HG03060 (cell line): ENCODE data around the gene TMEM255B.
"Not testable (repeated sequence)": the region's sequence is repeated elsewhere in the genome, so short reads cannot be mapped to it uniquely, and the experiment has no call there.

Source experiments
- ATAC-seq: cut with Tn5 transposase; IDR thresholded peaks from one replicate; pipeline ENCODE4 v1.9.1; 2021; ENCODE audit warnings: low read depth, moderate number of reproducible peaks; ENCODE audit not compliant: unreplicated experiment

Gene TMEM255B

GRCh38 chr13:113784645-113785024, 25.6 kb downstream of the TMEM255B start:
- ATAC-seq, result no peak

GRCh38 chr13:113785051-113786010, 26.3 kb downstream of the TMEM255B start:
- no peak for ATAC-seq

DNA sequence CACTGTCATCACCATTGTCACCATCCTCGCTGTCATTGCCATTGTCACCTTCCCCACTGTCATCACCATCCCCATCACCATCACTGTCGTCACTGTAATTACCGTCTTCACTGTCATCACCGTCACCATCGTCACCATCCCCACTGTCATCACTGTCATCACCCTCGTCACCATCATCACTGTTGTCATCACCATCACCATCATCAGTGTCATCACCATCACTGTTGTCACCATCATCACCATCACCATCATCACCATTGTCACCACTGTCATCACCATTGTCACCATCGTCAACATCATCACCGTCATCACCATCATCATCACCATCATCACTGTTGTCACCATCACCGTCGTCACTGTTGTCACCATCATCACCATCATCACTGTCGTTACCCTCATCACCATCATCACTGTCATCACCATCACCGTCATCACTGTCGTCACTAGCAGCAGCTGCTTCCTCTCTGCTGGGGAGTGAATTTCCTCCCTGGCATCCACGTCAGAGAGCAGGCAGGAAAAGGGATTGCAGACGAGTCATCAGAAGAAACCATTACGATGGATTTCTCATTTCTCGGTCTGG, 27.3 kb downstream of the TMEM255B start:
- no peak for ATAC-seq

GRCh38 chr13:113787694-113788093, 28.7 kb downstream of the TMEM255B start:
- no peak for ATAC-seq

GRCh38 chr13:113788413-113789135, 29.5 kb downstream of the TMEM255B start:
- ATAC-seq, result no peak

DNA sequence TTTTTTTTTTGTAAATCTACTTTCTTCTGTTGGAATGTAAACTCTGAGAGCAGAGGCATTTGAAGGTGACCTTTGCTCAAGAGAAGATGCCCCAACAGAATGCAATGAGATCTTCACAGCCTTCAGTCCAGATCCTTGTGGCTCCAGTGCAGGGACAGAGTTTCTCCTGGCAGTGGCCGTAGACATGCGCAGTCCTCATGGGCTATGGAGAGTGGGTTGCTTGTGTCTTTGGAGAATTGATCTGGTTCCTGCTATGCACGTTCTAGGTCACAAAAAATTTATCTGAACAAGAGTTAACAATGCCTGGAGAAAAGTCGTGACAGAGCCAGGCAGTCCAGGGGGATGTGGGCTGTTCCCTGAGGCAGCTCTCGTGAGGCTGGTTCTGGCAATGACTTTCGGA, 30.1 kb downstream of the TMEM255B start:
- ATAC-seq, result no peak

DNA sequence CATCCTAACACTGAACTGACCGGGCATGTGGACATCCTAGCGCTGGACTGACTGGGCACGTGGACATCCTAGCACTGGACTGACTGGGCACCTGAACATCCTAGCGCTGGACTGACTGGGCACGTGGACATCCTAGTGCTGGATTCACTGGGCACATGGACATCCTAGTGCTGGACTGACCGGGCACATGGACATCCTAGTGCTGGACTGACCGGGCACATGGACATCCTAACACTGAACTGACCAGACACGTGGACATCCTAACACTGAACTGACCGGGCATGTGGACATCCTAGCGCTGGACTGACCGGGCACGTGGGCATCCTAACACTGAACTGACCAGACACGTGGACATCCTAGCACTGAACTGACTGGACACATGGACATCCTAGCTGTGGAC, 30.9 kb downstream of the TMEM255B start:
- ATAC-seq, result not testable (repeated sequence)

DNA sequence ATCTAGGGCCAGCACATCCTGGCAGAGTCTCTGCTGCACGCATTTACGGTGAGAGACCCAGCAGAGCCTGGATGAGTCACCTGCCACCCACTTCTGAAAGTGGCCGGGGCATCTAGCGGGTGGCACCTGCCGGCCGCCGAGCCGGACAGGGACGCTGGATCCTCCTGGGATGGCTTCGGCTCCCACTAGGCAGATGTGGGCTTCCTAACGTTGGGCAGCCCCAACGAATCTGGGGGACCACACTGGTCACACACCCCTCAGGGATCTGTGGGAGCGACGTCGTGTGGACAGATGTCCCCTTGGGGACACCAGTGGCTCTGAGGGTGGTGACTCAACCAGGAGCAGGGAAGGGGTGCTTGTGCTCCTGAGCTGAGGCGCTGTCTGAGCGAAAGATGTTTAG, 32.2 kb downstream of the TMEM255B start:
- no peak for ATAC-seq

DNA sequence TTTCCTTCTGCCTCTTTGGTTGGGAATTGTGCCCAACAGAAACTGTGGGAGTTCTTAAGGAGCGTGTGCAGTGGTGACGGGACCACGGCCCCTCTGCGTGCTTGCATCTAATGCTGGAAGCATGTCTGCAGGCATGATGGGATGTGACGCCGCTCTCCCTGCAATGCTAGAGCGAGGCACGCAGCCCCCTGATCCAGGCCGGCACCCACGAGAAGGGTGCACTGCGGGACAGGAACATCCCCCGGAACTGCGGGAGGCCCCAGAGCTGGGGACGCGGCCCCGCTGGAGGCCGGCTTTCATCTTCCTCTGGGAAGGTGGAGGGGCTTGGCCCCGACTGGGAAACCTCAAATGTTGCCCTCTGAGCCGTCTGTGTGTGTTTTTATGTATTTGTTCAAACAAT, 32.7 kb downstream of the TMEM255B start:
- ATAC-seq, result no peak

GRCh38 chr13:113792236-113792770, 33.3 kb downstream of the TMEM255B start:
- ATAC-seq, result no peak

DNA sequence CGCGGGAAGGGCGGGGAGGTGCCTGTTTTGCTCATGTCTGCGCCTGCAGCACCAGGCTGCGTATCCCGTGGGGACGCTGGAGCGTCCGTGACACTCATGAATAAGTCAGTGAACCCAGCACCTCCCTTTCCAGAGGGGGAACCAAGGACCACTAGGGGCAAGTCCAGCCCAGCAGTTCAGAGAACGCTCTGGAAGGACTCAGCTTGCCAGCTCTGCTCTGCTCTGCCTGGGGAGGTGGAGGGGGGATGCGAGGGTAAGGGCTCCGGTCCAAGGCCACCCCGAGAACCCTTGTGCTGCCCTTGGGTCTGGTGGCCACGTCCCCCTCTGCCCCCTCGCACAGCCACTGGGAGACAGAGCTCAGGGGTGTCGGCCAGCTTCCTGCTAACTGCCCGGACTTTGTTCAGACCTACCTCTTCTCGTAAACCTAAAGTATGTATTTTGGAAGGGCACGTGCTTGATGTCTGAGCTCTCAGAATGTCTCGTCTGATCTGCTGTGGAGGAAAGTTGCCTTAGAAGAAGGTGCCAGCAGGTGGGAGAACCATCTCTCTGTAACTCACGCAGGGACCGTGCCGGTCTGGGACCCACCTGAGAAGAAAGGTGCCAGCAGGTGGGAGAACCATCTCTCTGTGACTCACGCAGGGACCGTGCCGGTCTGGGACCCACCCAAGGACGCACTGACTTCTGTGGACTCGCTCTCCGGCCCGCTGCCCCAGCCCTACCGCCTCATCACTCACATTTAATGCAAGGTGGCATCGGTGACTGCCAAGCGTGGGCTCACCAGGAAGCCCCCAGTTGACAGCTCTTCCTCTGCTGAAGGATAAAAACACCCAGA, 34.1 kb downstream of the TMEM255B start:
- no peak for ATAC-seq

- ATAC-seq, result no peak
Observed at GRCh38 chr13:113793718-113794085, 34.7 kb downstream of the TMEM255B start.

- ATAC-seq, result no peak
Observed at GRCh38 chr13:113794086-113794485, 35.1 kb downstream of the TMEM255B start.

DNA sequence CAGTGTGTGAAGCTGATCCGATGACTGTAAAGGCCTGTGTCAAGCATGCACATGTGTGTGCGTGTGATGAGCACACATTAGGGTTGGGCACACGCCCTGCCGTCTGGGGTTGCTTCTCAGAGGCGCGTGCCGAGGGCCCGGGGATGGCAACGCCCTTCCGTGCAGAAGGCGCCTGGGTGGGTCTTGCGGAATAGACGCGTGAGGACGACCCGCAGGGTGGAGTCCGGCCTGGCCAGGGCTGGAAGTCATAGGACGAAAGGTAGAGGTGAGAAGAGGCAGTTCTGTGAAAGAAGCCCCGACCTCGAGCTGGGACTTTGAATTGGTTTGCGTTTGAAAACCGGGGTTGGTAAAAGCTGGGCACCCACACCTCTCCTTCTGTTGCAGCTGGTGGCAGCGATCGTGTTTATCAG, 35.7 kb downstream of the TMEM255B start:
- no peak for ATAC-seq

- ATAC-seq, result not testable (repeated sequence)
Observed at GRCh38 chr13:113795362-113795761, 36.3 kb downstream of the TMEM255B start.

DNA sequence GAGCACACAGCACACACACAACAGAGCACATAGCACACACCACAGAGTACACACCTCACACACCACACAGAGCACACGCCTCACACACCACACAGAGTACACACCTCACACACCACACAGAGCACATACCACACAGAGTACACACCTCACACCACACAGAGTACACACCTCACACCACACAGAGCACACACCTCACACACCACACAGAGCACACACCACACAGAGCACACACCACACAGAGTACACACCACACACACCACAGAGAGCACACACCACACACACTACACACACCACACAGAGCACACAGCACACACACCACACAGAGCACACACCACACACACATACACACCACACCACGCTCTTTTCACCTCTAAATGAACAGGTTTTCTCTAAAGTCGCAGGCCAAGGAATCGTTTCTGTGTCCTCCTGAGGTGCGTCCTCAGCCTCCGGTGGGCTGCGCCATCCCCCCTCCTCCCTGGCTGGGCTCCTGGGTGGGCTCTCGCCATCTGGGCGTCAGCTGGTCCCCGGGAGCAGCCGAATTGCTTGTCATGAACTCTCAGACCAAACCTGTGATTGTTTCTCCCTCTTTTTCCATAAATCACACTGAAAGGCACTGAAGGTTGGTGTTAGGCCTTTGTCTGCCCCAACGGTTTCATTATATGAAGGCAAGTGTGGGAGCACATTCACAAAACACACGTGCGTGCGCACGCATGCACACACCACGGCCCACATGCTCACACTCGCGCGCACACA, 37.4 kb downstream of the TMEM255B start:
- no peak for ATAC-seq

GRCh38 chr13:113796964-113797676, 38.1 kb downstream of the TMEM255B start:
- ATAC-seq, result no peak

DNA sequence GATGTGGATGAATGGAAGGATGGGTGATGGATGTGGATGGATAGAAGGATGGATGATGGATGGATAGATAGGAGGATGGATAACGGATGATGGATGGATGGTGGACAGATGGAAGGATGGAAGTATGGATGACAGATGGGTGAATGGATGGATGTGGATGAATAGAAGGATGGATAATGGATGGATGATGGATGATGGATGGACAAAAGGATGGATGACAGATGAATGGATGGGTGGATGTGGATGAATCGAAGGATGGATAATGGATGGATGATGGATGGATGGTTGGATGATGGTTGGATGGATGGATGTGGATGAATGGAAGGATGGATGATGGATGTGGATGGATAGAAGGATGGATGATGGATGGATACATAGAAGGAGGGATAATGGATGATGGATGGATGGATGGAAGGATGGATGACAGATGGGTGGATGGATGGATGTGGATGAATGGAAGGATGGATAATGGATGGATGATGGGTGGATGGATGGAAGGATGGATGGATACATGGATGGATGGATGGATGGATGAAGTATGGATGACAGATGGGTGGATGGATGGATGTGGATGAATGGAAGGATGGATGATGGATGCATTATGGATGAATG, 39.3 kb downstream of the TMEM255B start:
- no peak for ATAC-seq

DNA sequence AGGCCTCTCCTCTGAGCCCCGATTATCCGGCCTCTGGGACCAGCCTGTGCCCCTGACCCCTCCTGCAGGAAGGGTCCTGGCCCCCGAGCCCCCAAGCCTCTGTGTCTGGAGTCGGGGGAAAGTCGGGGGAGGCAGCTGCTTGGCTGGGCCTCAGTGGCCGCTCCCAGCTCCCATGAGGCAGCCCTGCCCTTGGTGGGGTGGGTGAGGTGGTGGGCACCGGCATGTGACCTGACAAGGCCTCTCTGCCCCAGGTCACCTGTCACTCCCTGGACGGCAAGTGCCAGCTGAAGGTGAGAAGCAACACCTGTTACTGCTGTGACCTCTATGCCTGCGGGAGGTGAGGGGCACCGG, 41.5 kb downstream of the TMEM255B start:
- ATAC-seq, result no peak
